WERI-Rb-1 (cell line): Measurements from ENCODE around the gene PATE2.

ENCODE experiments used
- DNase-seq: peaks from one replicate; pipeline ENCODE4 v3.0.0-alpha.2; 2020
- H3K27ac ChIP-seq: fragments of 250-450 bp; sonication (Bioruptor Pico); 2 replicates; pipeline ENCODE4 v1.5.1; 2020; ENCODE audit warnings: mild to moderate bottlenecking, moderate library complexity
- H3K27me3 ChIP-seq: fragments of 250-450 bp; sonication (Bioruptor Pico); 2 replicates; pipeline ENCODE4 v1.5.1; 2021; ENCODE audit warnings: mild to moderate bottlenecking, low read depth, moderate library complexity; ENCODE audit not compliant: insufficient read depth, severe bottlenecking
- H3K36me3 ChIP-seq: fragments of 250-450 bp; sonication (Bioruptor Pico); 2 replicates; pipeline ENCODE4 v1.5.1; 2020; ENCODE audit warnings: mild to moderate bottlenecking, moderate library complexity
- H3K4me3 ChIP-seq: 2 replicates; pipeline ENCODE4 v1.5.1; 2011; ENCODE audit warnings: low read depth, mild to moderate bottlenecking, control low read depth, low read length
- H3K9me3 ChIP-seq: fragments of 250-450 bp; sonication (Bioruptor Pico); 2 replicates; pipeline ENCODE4 v1.5.1; 2021; ENCODE audit warnings: mild to moderate bottlenecking, moderate library complexity; ENCODE audit not compliant: severe bottlenecking
- CTCF ChIP-seq: IDR thresholded peaks from 2 replicates; pipeline ENCODE4 v1.5.1; 2011; ENCODE audit warnings: low read depth, mild to moderate bottlenecking, control low read depth, inconsistent platforms, low read length

Gene PATE2

GRCh38 chr11:125787827-125788226 lies 9.2 kb upstream of the PATE2 start, which contains the start of gene PATE3:
PATE3 (plus strand) TSS chr11:125788127; CDS start chr11:125788152, 25 bp downstream.
- no peak within 1 kb of the TSS for H3K4me3 ChIP-seq
- DNase-seq, result no peak
- H3K36me3 ChIP-seq, result no peaks in the 10 kb centered on the region
- H3K27me3 ChIP-seq, result peaks cover 18% of the 10 kb centered on the region
- no peak within 1 kb of the TSS for H3K27ac ChIP-seq
- no peaks in the 10 kb centered on the region for H3K9me3 ChIP-seq
- no peak for TF ChIP-seq CTCF

- Histone ChIP-seq H3K36me3 (no peaks in the 10 kb centered on the region), H3K27ac (no peak overlapping the region), H3K9me3 (no peaks in the 10 kb centered on the region), H3K4me3 (no peak overlapping the region), H3K27me3 (peaks cover 21% of the 10 kb centered on the region)
- no peak for DNase-seq
- TF ChIP-seq CTCF, result no peak
These were observed 6.0 kb upstream of the PATE2 start for GRCh38 chr11:125784678-125785077.

- Histone ChIP-seq H3K9me3 (no peaks in the 10 kb centered on the region), H3K27ac (no peak overlapping the region), H3K27me3 (peaks cover 46% of the 10 kb centered on the region), H3K4me3 (no peak overlapping the region), H3K36me3 (no peaks in the 10 kb centered on the region)
- TF ChIP-seq CTCF, result no peak
- DNase-seq, result no peak
These were observed 1.3 kb downstream of the PATE2 start for GRCh38 chr11:125777309-125777708.

- no peak overlapping the region for H3K27ac ChIP-seq
- DNase-seq, result no peak
- TF ChIP-seq CTCF, result no peak
These were observed 5.1 kb downstream of the PATE2 start for GRCh38 chr11:125773516-125773915.

GRCh38 chr11:125772834-125773505 lies 5.7 kb downstream of the PATE2 start:
- Histone ChIP-seq H3K9me3 (no peaks in the 10 kb centered on the region), H3K4me3 (no peak overlapping the region), H3K36me3 (no peaks in the 10 kb centered on the region), H3K27me3 (peaks cover 75% of the 10 kb centered on the region), H3K27ac (no peak overlapping the region)
- DNase-seq, result no peak
- no peak for TF ChIP-seq CTCF

More at GRCh38 chr11:125773516-125773915, 5.1 kb downstream of the PATE2 start:
- Histone ChIP-seq H3K36me3 (no peaks in the 10 kb centered on the region), H3K4me3 (no peak overlapping the region), H3K27me3 (peaks cover 75% of the 10 kb centered on the region), H3K9me3 (no peaks in the 10 kb centered on the region)

GRCh38 chr11:125770583-125770982 lies 8.0 kb downstream of the PATE2 start:
- TF ChIP-seq CTCF, result no peak
- no peak for DNase-seq
- no peak overlapping the region for H3K27ac ChIP-seq
- no peak overlapping the region for H3K4me3 ChIP-seq
- H3K27me3 ChIP-seq, result peaks cover 80% of the 10 kb centered on the region
- H3K9me3 ChIP-seq, result no peaks in the 10 kb centered on the region
- H3K36me3 ChIP-seq, result no peaks in the 10 kb centered on the region
